ENCODE data around the gene TUBB2A.

GRCh38 chr6:3162067-3162497 is 4.7 kb upstream of the TUBB2A start:
- TF ChIP-seq CTCF (conservative IDR thresholded peaks at IDR 0.05; ENCODE audit: low read depth, low read length) (no peak), EZH2 (IDR thresholded peaks at IDR 0.05; ENCODE audit: low read length, unreplicated experiment) (no peak)
